Measurements from ENCODE around the gene DCAF8.

- TF ChIP-seq CTCF (conservative IDR thresholded peaks at IDR 0.05) (no peak), ZFX (IDR thresholded peaks at IDR 0.05) (no peak)
Measured at GRCh38 chr1:160191756-160192155, 70.6 kb downstream of the DCAF8 start.

Data from C4-2B (cell line).